ENCODE results near the gene LDHB.

Gene LDHB

GRCh38 chr12:21657326-21658077 is at the start of gene LDHB:
Gene LDHB, minus strand, starts transcription at chr12:21657842. Its CDS starts 3,171 bp downstream, at chr12:21654671.
- TF ChIP-seq CTCF (conservative IDR thresholded peaks at IDR 0.05) = no peak
- H3K27ac ChIP-seq = peak within 1 kb of the TSS; percentile 93

- no peak for TF ChIP-seq CTCF (conservative IDR thresholded peaks at IDR 0.05)
- H3K27ac ChIP-seq = no peak overlapping the region
Observed at GRCh38 chr12:21704847-21705246, 47.2 kb upstream of the LDHB start.

DNA sequence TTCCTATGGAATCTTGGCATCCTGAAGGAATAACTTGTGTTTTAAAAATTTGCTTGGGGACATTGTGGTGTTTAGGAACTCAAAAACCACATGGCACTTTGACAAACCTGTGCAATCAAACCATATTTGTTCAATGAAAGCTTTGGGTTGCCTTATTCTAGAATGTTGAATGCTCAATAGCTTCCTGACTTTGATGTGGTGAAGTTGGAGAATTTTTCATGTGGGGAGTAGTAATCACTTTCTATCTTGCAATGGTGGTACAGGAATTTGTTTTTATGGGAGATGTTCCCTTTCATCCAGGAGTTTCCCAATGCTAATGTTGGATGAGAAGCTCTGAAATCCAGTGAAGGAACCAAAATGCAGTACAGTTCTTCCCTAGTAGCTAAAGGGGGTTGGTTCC is 42.2 kb upstream of the LDHB start:
- no peak overlapping the region for H3K27ac ChIP-seq
- TF ChIP-seq CTCF (conservative IDR thresholded peaks at IDR 0.05) = no peak

DNA sequence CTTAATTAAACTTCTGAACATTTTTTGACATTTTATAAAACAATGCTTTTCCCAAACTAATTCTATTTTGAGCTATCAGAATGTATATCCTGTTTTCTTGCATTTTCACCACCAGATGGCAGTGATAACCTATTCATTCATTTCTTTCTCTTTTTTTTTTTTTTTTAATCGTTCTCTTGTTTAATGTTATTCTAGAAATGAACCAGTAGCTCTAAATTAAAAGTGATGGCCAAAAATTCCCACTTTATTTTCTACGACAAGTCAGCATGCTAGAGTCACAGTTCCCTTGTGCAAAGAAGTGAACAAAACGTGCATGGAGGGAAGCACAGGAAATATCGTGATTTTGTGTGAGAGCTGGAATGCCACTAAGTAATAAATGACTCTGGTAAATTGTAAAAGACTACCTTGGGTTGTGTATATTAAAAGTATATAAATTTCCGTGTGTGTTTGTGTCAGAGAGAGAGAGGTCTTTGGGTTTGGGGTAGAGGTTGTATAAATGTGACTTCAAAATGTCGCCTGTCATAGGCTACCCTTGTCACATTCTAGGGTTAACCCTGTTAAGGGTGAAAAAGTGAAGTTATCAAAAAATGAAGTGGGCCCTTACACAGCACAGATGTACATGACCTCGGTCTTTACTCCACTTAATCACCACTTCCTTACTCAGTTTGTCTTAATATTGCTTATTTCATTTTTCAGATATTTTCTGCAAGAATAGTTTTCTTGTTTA is 40.4 kb upstream of the LDHB start:
- H3K27ac ChIP-seq = no peak overlapping the region

GRCh38 chr12:21696625-21697024 is 39.0 kb upstream of the LDHB start:
- no peak overlapping the region for H3K27ac ChIP-seq
- TF ChIP-seq CTCF (conservative IDR thresholded peaks at IDR 0.05) = no peak

More for the DNA sequence above, 40.4 kb upstream of the LDHB start:
- TF ChIP-seq CTCF (conservative IDR thresholded peaks at IDR 0.05) = peak; percentile 81

DNA sequence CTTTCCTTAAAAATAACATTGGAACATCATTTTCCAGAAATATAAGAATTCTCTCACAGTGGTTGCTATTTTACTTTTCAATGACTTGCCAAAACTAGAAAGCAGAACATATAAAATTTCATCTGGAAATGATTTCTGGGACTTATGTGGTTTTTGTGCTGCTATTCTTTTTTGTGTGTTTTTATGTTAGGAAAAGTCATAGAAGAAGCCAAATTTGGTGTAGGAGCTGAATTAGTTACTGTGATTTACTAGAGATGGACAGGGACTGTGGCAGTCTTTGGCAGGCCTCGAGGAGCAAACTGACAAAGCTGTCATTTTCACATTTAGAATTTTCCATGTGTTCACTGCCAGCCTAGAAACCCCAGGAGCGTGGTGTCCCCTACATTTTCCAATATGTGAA is 38.3 kb upstream of the LDHB start:
- no peak overlapping the region for H3K27ac ChIP-seq
- no peak for TF ChIP-seq CTCF (conservative IDR thresholded peaks at IDR 0.05)

DNA sequence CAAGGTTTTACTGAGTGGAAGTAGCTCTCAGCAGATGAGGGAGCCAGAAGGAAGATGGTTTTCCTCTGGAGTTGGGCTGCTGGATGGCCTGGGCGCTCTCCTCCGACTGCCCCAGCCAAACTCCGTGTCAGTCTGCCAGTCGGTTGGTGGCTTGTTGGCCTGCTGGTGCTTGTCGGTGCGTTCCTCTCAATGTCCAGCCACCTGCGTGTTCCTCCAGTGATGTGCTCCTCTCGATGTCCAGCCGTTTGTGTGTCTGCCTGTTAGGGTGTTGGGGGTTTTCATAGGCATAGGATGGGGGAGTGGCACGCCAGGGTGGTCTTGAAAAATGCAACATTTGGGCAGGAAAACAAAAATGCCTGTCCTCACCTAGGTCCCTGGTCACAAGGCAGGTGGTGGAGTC is 37.0 kb upstream of the LDHB start:
- H3K27ac ChIP-seq = no peak overlapping the region
- TF ChIP-seq CTCF (conservative IDR thresholded peaks at IDR 0.05) = no peak

Measured in VCaP (cell line).